ENCODE measurements around the gene FAM83F.

FAM83F gene

GRCh38 chr22:40033586-40034380 is 39.0 kb downstream of the FAM83F start:
- no peak for DNase-seq (ENCODE audit: low read depth in 2 of 2)

- no peak for DNase-seq (ENCODE audit: low read depth in 2 of 2)
Measured at GRCh38 chr22:40035351-40035750, 40.6 kb downstream of the FAM83F start.

GRCh38 chr22:40036126-40036525 is 41.4 kb downstream of the FAM83F start:
- no peak for DNase-seq (ENCODE audit: low read depth in 2 of 2)

- peak; percentile 8 to 17 for DNase-seq (ENCODE audit: low read depth in 2 of 2)
Measured at GRCh38 chr22:40036591-40037225, 42.0 kb downstream of the FAM83F start.

GRCh38 chr22:40037320-40037719 is 42.6 kb downstream of the FAM83F start:
- DNase-seq (ENCODE audit: low read depth in 2 of 2): no peak

- DNase-seq (ENCODE audit: low read depth in 2 of 2): no peak
Measured at GRCh38 chr22:40039482-40040115, 44.8 kb downstream of the FAM83F start.

- no peak for DNase-seq (ENCODE audit: low read depth in 2 of 2)
Measured at GRCh38 chr22:40040927-40041326, 46.2 kb downstream of the FAM83F start.

GRCh38 chr22:40041366-40042137 is 46.8 kb downstream of the FAM83F start:
- DNase-seq (ENCODE audit: low read depth in 2 of 2): no peak

- DNase-seq (ENCODE audit: low read depth in 2 of 2): no peak
Measured at GRCh38 chr22:40042312-40042711, 47.6 kb downstream of the FAM83F start.

- no peak for DNase-seq (ENCODE audit: low read depth in 2 of 2)
Measured at GRCh38 chr22:40043081-40043480, 48.3 kb downstream of the FAM83F start.

GRCh38 chr22:40043793-40044101 is 49.0 kb downstream of the FAM83F start:
- no peak for DNase-seq (ENCODE audit: low read depth in 2 of 2)

GRCh38 chr22:40044102-40044869 is 49.5 kb downstream of the FAM83F start:
- peak; percentile 96 to 98 for DNase-seq (ENCODE audit: low read depth in 2 of 2)

- peak; percentile 53 to 77 for DNase-seq (ENCODE audit: low read depth in 2 of 2)
Measured at GRCh38 chr22:40044870-40045834, 50.4 kb downstream of the FAM83F start.

GRCh38 chr22:40046126-40046525 is 51.4 kb downstream of the FAM83F start:
- peak in 1 of 2 donors; percentile 15 for DNase-seq (ENCODE audit: low read depth in 2 of 2)

- DNase-seq (ENCODE audit: low read depth in 2 of 2): no peak
Measured at GRCh38 chr22:40050258-40050657, 55.5 kb downstream of the FAM83F start.

- no peak for DNase-seq (ENCODE audit: low read depth in 2 of 2)
Measured at GRCh38 chr22:40051322-40051721, 56.6 kb downstream of the FAM83F start.

GRCh38 chr22:40053460-40053859 is 58.7 kb downstream of the FAM83F start:
- no peak for DNase-seq (ENCODE audit: low read depth in 2 of 2)

GRCh38 chr22:40054486-40054885 is 59.7 kb downstream of the FAM83F start:
- DNase-seq (ENCODE audit: low read depth in 2 of 2): no peak

GRCh38 chr22:40055143-40055883 is 60.6 kb downstream of the FAM83F start:
- DNase-seq (ENCODE audit: low read depth in 2 of 2): peak in 1 of 2 donors; percentile 10

GRCh38 chr22:40056154-40056553 is 61.4 kb downstream of the FAM83F start:
- DNase-seq (ENCODE audit: low read depth in 2 of 2): no peak

Data from stimulated activated CD8-positive, alpha-beta memory T cell treated with anti-CD3 and anti-CD28 coated beads, Interleukin-7, amount 100 ng/mL, for 4 hours (primary cell).